Glutamatergic neuron (in vitro differentiated cells): ENCODE measurements around the gene NDUFS1. TPM values are rescaled to one million over a fixed set of nuclear protein-coding genes. Genes with fewer than 3 reads are reported as not detected.
"Not testable (repeated sequence)": the region's sequence is repeated elsewhere in the genome, so short reads cannot be mapped to it uniquely, and the experiment has no call there.

ENCODE experiments used
- DNase-seq: peaks from one replicate; pipeline ENCODE4 v3.0.0; 2022
- H3K27ac Mint-ChIP-seq: one replicate; pipeline ENCODE4 v1.8.0; 2020; ENCODE audit warnings: mild to moderate bottlenecking, mixed read lengths, inconsistent platforms; ENCODE audit not compliant: unreplicated experiment
- H3K27me3 Mint-ChIP-seq: one replicate; pipeline ENCODE4 v1.8.0; 2020; ENCODE audit warnings: mild to moderate bottlenecking, moderate library complexity, mixed read lengths, inconsistent platforms; ENCODE audit not compliant: unreplicated experiment
- H3K36me3 Mint-ChIP-seq: one replicate; pipeline ENCODE4 v1.8.0; 2020; ENCODE audit warnings: mild to moderate bottlenecking, mixed read lengths, inconsistent platforms; ENCODE audit not compliant: unreplicated experiment
- H3K4me1 Mint-ChIP-seq: one replicate; pipeline ENCODE4 v1.8.0; 2020; ENCODE audit warnings: mild to moderate bottlenecking, low read depth, mixed read lengths, inconsistent platforms; ENCODE audit not compliant: unreplicated experiment
- H3K4me3 Mint-ChIP-seq: one replicate; pipeline ENCODE4 v1.8.0; 2020; ENCODE audit warnings: mild to moderate bottlenecking, mixed read lengths, inconsistent platforms; ENCODE audit not compliant: unreplicated experiment
- H3K9me3 Mint-ChIP-seq: one replicate; pipeline ENCODE4 v1.8.0; 2020; ENCODE audit warnings: mild to moderate bottlenecking, moderate library complexity, mixed read lengths, inconsistent platforms; ENCODE audit not compliant: unreplicated experiment
- total RNA-seq: library from RNA; stranded (reverse); fragmentation: NEBNext Ultra II Directional; extraction: Animal tissue kit (Norgen Biotek cat#: 25700); gene quantifications from one replicate; pipeline ENCODE4 v1.2.1, GENCODE V29; 2021; ENCODE audit not compliant: unreplicated experiment
- TF ChIP-seq, protein P1 (sequence below): fragments of 200-600 bp; sonication (generic); IDR thresholded peaks from one replicate; pipeline ENCODE4 v1.5.0; 2021; ENCODE audit not compliant: partially characterized antibody, unreplicated experiment

NDUFS1 gene
- total RNA-seq, 1 donor from 2014 or later: 114 TPM

DNA sequence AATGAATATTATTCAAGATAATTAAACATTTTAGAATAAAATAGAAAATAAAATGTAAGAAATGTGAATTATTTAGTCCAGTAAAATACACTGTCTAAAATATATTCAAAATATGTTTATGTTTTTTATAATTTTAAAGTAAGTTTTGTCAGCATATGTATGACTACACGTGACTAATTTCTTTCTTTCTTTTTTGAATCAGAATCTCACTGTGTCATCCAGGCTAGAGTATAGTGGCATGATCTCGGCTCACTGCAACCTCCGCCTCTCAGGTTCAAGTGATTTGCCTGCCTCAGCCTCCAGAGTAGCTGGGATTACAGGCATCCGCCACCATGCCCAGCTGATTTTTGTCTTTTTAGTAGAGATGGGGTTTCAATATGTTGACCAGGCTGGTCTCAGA, 54.2 kb downstream of the NDUFS1 start:
- Mint-ChIP-seq H3K36me3 (no peaks in the 10 kb centered on the region), H3K4me1 (no peaks in the 10 kb centered on the region), H3K27me3 (no peaks in the 10 kb centered on the region), H3K9me3 (no peaks in the 10 kb centered on the region), H3K4me3 (no peak overlapping the region), H3K27ac (no peak overlapping the region)
- DNase-seq: no peak
- TF ChIP-seq, protein P1, sequence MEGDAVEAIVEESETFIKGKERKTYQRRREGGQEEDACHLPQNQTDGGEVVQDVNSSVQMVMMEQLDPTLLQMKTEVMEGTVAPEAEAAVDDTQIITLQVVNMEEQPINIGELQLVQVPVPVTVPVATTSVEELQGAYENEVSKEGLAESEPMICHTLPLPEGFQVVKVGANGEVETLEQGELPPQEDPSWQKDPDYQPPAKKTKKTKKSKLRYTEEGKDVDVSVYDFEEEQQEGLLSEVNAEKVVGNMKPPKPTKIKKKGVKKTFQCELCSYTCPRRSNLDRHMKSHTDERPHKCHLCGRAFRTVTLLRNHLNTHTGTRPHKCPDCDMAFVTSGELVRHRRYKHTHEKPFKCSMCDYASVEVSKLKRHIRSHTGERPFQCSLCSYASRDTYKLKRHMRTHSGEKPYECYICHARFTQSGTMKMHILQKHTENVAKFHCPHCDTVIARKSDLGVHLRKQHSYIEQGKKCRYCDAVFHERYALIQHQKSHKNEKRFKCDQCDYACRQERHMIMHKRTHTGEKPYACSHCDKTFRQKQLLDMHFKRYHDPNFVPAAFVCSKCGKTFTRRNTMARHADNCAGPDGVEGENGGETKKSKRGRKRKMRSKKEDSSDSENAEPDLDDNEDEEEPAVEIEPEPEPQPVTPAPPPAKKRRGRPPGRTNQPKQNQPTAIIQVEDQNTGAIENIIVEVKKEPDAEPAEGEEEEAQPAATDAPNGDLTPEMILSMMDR: no peak

- H3K27ac Mint-ChIP-seq, H3K9me3 Mint-ChIP-seq, H3K27me3 Mint-ChIP-seq, H3K4me3 Mint-ChIP-seq, DNase-seq, H3K36me3 Mint-ChIP-seq: not testable (repeated sequence)
- peaks cover 16% of the 10 kb centered on the region for H3K4me1 Mint-ChIP-seq
These were observed 60.4 kb downstream of the NDUFS1 start for GRCh38 chr2:206098872-206099271.

- no peaks in the 10 kb centered on the region for H3K9me3 Mint-ChIP-seq
- H3K36me3 Mint-ChIP-seq: no peaks in the 10 kb centered on the region
- DNase-seq: no peak
- H3K27me3 Mint-ChIP-seq: no peaks in the 10 kb centered on the region
- no peak overlapping the region for H3K27ac Mint-ChIP-seq
- H3K4me3 Mint-ChIP-seq: no peak overlapping the region
- H3K4me1 Mint-ChIP-seq: peaks cover 16% of the 10 kb centered on the region
- TF ChIP-seq, protein P1: no peak
These were observed 60.8 kb downstream of the NDUFS1 start for GRCh38 chr2:206098471-206098870.

DNA sequence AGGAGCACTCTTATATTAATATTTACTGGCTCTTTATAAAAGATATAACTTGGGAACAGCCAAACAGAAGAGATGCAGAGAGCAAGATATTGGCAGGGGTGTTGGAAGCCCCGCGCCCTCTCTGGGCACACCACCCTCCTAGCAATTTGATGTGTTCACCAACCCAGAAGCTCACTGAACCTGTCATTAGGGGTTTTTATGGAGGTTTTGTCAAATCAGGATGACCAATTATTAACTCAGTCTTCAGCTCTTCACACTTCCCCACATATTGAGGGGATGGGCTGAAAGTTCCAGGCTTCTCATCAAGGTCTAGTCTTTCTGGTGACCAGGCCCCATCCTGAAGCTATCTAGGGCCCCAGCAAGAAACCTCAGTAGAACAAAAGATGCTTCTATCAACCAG, 62.4 kb downstream of the NDUFS1 start:
- no peaks in the 10 kb centered on the region for H3K36me3 Mint-ChIP-seq
- no peaks in the 10 kb centered on the region for H3K9me3 Mint-ChIP-seq
- TF ChIP-seq, protein P1: no peak
- no peak overlapping the region for H3K4me3 Mint-ChIP-seq
- H3K4me1 Mint-ChIP-seq: peaks cover 16% of the 10 kb centered on the region
- H3K27me3 Mint-ChIP-seq: no peaks in the 10 kb centered on the region
- no peak for DNase-seq
- no peak overlapping the region for H3K27ac Mint-ChIP-seq

DNA sequence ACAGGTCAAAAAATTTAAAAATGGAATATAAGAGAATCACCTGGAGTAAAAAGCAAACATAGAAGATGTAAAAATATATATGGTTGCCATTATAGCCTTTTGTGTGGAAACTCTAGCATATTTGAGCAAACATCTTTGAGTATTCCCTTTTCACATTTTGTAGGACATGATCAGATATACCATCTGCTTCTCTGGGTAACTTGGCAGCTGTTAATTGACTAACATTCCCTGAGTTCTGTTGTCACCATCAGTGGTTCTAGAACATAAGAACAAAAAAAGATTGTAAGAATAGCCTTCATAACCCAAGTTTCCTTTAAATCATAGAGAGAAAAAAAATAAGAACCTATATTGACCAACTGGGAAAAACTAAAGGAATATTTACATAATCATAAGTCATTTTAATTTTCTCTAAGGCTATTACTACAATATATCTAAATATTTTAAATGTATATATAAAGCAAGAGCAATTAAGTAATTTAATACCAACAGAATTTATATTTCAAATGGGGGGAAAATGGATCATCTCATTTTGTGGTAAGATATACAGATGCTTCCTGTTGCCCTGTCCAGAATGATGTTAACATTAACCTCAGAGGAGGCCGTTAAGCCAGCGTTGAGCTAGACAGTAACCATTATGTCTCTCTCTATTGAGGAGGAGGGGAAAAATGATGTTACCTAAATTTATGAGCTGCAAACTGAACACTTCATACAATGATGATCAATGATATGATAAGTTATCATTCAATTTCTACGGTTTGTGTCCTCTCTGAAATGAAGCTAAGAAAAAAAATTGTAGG, 63.5 kb downstream of the NDUFS1 start:
- TF ChIP-seq, protein P1: no peak
- H3K9me3 Mint-ChIP-seq: no peaks in the 10 kb centered on the region
- no peaks in the 10 kb centered on the region for H3K36me3 Mint-ChIP-seq
- H3K4me3 Mint-ChIP-seq: no peak overlapping the region
- peaks cover 16% of the 10 kb centered on the region for H3K4me1 Mint-ChIP-seq
- no peak for DNase-seq
- H3K27me3 Mint-ChIP-seq: no peaks in the 10 kb centered on the region
- H3K27ac Mint-ChIP-seq: peak overlapping the region; percentile 89
